CD14-positive monocyte (primary cell): ENCODE results near the gene CHPT1. TPM values are rescaled to one million over a fixed set of nuclear protein-coding genes. Genes with fewer than 3 reads are reported as not detected.

Experiments used
- DNase-seq, 3 donors: peaks; one replicate each; pipeline ENCODE4 v3.0.0-alpha.2; 2011 to 2022
- H2AFZ ChIP-seq: 2 replicates; pipeline ENCODE4 v1.6.0; 2012; ENCODE audit warnings: mild to moderate bottlenecking, low read depth, low read length, inconsistent platforms; ENCODE audit not compliant: insufficient read depth, poor library complexity, severe bottlenecking
- H3K27ac ChIP-seq, 2 donors: 1 replicate in 1 of 2; 2 replicates in 1 of 2; pipeline ENCODE4 v1.5.1; 2012 to 2013; ENCODE audit warnings: low read length in 2 of 2, control low read depth in 1 of 2, inconsistent platforms in 1 of 2, low read depth in 1 of 2, mild to moderate bottlenecking in 1 of 2
- H3K27me3 ChIP-seq, 2 donors: one replicate each; pipeline versions ENCODE4 v1.6.0 to v1.6.1; 2011 to 2013; ENCODE audit warnings: low read length in 2 of 2; ENCODE audit not compliant: control insufficient read depth in 2 of 2, insufficient read depth in 2 of 2
- H3K36me3 ChIP-seq, 2 donors: replicated peaks in 1 of 2; 1 replicate in 1 of 2; 2 replicates in 1 of 2; pipeline versions ENCODE4 v1.5.1 to v1.6.1; 2012 to 2013; ENCODE audit warnings: low read length in 2 of 2, control low read depth in 1 of 2, inconsistent platforms in 1 of 2, mild to moderate bottlenecking in 1 of 2; ENCODE audit not compliant: insufficient read depth in 2 of 2, control insufficient read depth in 1 of 2
- H3K4me1 ChIP-seq, 2 donors: 1 replicate in 1 of 2; 2 replicates in 1 of 2; pipeline versions ENCODE4 v1.5.1 to v1.6.1; 2012 to 2013; ENCODE audit warnings: low read length in 2 of 2, control low read depth in 1 of 2, inconsistent platforms in 1 of 2, mild to moderate bottlenecking in 1 of 2, moderate library complexity in 1 of 2; ENCODE audit not compliant: insufficient read depth in 2 of 2, control insufficient read depth in 1 of 2
- H3K4me2 ChIP-seq: replicated peaks from 2 replicates; pipeline ENCODE3; 2012; ENCODE audit warnings: low read length, moderate library complexity, mild to moderate bottlenecking; ENCODE audit not compliant: poor library complexity, severe bottlenecking; ENCODE audit errors: extremely low read depth
- H3K4me3 ChIP-seq, 3 experiments: fragments of 200-600 bp in 1 of 3; sonication (generic) in 1 of 3; replicated peaks in 1 of 3; 1 replicate in 2 of 3; 2 replicates in 1 of 3; pipeline ENCODE4 v1.5.1; 2011 to 2013; ENCODE audit warnings: low read length in 3 of 3, mild to moderate bottlenecking in 3 of 3, control low read depth in 2 of 3, low read depth in 2 of 3, inconsistent platforms in 1 of 3, moderate library complexity in 1 of 3
- H3K79me2 ChIP-seq: 2 replicates; pipeline ENCODE4 v1.6.0; 2012; ENCODE audit warnings: mild to moderate bottlenecking, control low read depth, inconsistent platforms, low read length, moderate library complexity; ENCODE audit not compliant: insufficient read depth
- H3K9ac ChIP-seq: 2 replicates; pipeline ENCODE4 v1.6.0; 2017; ENCODE audit warnings: low read length, mild to moderate bottlenecking; ENCODE audit not compliant: insufficient read depth, poor library complexity, severe bottlenecking
- H3K9me3 ChIP-seq, 2 donors: replicated peaks in 1 of 2; 1 replicate in 1 of 2; 2 replicates in 1 of 2; pipeline versions ENCODE4 v1.5.1 to v1.6.1; 2012 to 2013; ENCODE audit warnings: low read length in 2 of 2, control low read depth in 1 of 2; ENCODE audit not compliant: control insufficient read depth in 1 of 2, insufficient read depth in 1 of 2
- H4K20me1 ChIP-seq: 2 replicates; pipeline ENCODE4 v1.6.0; 2012; ENCODE audit warnings: mild to moderate bottlenecking, low read length, control low read depth, moderate library complexity; ENCODE audit not compliant: insufficient read depth
- H3K27ac Mint-ChIP-seq, 7 donors: one replicate each; pipeline ENCODE4 v1.8.0; 2020; ENCODE audit warnings: mild to moderate bottlenecking in 7 of 7, mixed read lengths in 7 of 7, moderate library complexity in 6 of 7, inconsistent platforms in 2 of 7
- H3K27me3 Mint-ChIP-seq, 3 donors: one replicate each; pipeline ENCODE4 v1.8.0; 2021 to 2022; ENCODE audit warnings: low read depth in 3 of 3, mild to moderate bottlenecking in 3 of 3, mixed read lengths in 3 of 3, moderate library complexity in 3 of 3, inconsistent platforms in 1 of 3
- H3K36me3 Mint-ChIP-seq, 2 donors: one replicate each; pipeline ENCODE4 v1.8.0; 2020; ENCODE audit warnings: mixed read lengths in 2 of 2, inconsistent platforms in 1 of 2, mild to moderate bottlenecking in 1 of 2
- H3K4me1 Mint-ChIP-seq: one replicate; pipeline ENCODE4 v1.8.0; 2020; ENCODE audit warnings: mild to moderate bottlenecking, mixed read lengths
- H3K4me3 Mint-ChIP-seq, 2 donors: one replicate each; pipeline ENCODE4 v1.8.0; 2020; ENCODE audit warnings: mild to moderate bottlenecking in 2 of 2, mixed read lengths in 2 of 2, moderate library complexity in 1 of 2
- H3K9me3 Mint-ChIP-seq, 7 donors: one replicate each; pipeline ENCODE4 v1.8.0; 2020 to 2022; ENCODE audit warnings: mixed read lengths in 7 of 7, mild to moderate bottlenecking in 6 of 7, moderate library complexity in 6 of 7, inconsistent platforms in 2 of 7
- WGBS: methylation state at CpG from one replicate; pipeline ENCODE4 v1.1.5; 2013; ENCODE audit warnings: missing lambda C conversion rate; ENCODE audit not compliant: insufficient coverage; 5-methylcytosine and 5-hydroxymethylcytosine counted together
- intact Hi-C, 2 donors: fragments of 100-400 bp; cut with micrococcal nuclease; formaldehyde crosslinking; loops; one replicate each; pipeline versions ENCODE4 v1.15.0 to v1.15.1; 2023
- polyA plus RNA-seq, 3 donors: library from polyadenylated mRNA; depleted of rRNA in 1 of 3; unstranded in 2 of 3; stranded (reverse) in 1 of 3; fragments of 300-500 nt in 2 of 3; fragments of >200 nt in 1 of 3; fragmentation: Illumina TruSeq in 2 of 3; gene quantifications; 1 replicate in 2 of 3; 2 replicates in 1 of 3; pipeline ENCODE4 v1.2.3, GENCODE V29; 2012 to 2021
- TF ChIP-seq, protein P1 (sequence below): fragments of 200-600 bp; IDR thresholded peaks from one replicate; pipeline ENCODE4 v1.8.0; 2022; ENCODE audit warnings: antibody characterized with exemption, mild to moderate bottlenecking

Gene CHPT1
- polyA plus RNA-seq, 3 donors, result 30.9 to 92.7 (median 36.7) TPM

DNA sequence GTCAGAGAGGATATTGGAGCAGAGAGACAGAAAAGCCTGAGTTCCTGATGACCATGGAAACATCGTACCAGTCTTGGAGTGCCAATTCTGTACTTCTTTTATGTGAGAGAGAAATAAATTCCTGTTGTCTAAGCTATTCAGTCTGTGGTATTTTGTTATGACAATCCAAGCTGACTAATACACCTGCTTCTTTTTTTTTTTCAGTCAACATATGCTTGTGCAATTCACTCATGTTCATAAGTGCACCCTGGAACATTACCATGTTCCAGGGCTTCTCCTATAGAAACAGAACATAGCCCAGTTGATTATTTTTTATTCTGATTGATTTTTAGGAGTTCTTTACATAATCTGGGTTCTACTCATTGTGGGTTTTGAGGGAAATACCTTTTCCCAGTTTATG is 1.7 kb upstream of the CHPT1 start:
- intact Hi-C loops, result no loop called here
- Mint-ChIP-seq H3K27ac (no peak overlapping the region), H3K4me1 (peaks cover 54% of the 10 kb centered on the region), H3K36me3 (no peaks in the 10 kb centered on the region), H3K9me3 (no peaks in the 10 kb centered on the region), H3K4me3 (no peak overlapping the region), H3K27me3 (peaks cover 0 to 3% (median 2%) of the 10 kb centered on the region in 3 donors)
- Histone ChIP-seq H3K4me1 (peaks cover 31 to 45% of the 10 kb centered on the region in 2 donors), H3K4me2 (no peak overlapping the region), H3K36me3 (no peaks in the 10 kb centered on the region), H3K9ac (no peak overlapping the region), H3K9me3 (no peaks in the 10 kb centered on the region), H3K27me3 (no peaks in the 10 kb centered on the region), H3K27ac (no peak overlapping the region), H4K20me1 (peaks cover 17% of the 10 kb centered on the region), H2AFZ (no peak overlapping the region), H3K4me3 (no peak overlapping the region), H3K79me2 (peaks cover 43% of the 10 kb centered on the region)
- WGBS, result 100% methylated on average over 1 of the region's 1 CpG
- peak; percentile 9 to 26 (median 23) for DNase-seq
- TF ChIP-seq, protein P1, sequence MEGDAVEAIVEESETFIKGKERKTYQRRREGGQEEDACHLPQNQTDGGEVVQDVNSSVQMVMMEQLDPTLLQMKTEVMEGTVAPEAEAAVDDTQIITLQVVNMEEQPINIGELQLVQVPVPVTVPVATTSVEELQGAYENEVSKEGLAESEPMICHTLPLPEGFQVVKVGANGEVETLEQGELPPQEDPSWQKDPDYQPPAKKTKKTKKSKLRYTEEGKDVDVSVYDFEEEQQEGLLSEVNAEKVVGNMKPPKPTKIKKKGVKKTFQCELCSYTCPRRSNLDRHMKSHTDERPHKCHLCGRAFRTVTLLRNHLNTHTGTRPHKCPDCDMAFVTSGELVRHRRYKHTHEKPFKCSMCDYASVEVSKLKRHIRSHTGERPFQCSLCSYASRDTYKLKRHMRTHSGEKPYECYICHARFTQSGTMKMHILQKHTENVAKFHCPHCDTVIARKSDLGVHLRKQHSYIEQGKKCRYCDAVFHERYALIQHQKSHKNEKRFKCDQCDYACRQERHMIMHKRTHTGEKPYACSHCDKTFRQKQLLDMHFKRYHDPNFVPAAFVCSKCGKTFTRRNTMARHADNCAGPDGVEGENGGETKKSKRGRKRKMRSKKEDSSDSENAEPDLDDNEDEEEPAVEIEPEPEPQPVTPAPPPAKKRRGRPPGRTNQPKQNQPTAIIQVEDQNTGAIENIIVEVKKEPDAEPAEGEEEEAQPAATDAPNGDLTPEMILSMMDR, result no peak

GRCh38 chr12:101696251-101697196 is 916 bp upstream of the CHPT1 start:
- H4K20me1 ChIP-seq, result peaks cover 25% of the 10 kb centered on the region
- Mint-ChIP-seq H3K27me3 (peaks cover 0 to 3% (median 2%) of the 10 kb centered on the region in 3 donors), H3K36me3 (no peaks in the 10 kb centered on the region), H3K27ac (peak overlapping the region; percentile 83 to 93 (median 90)), H3K4me3 (peak overlapping the region; percentile 92 to 96), H3K9me3 (no peaks in the 10 kb centered on the region), H3K4me1 (peaks cover 59% of the 10 kb centered on the region)
- peaks cover 32 to 53% of the 10 kb centered on the region in 2 donors for H3K4me1 ChIP-seq
- TF ChIP-seq, protein P1, result no peak
- H2AFZ ChIP-seq, result peak overlapping the region; percentile 95
- intact Hi-C loops, result no loop called here
- H3K27me3 ChIP-seq, result no peaks in the 10 kb centered on the region
- no peaks in the 10 kb centered on the region for H3K36me3 ChIP-seq
- H3K79me2 ChIP-seq, result peaks cover 51% of the 10 kb centered on the region
- WGBS, result 15% methylated on average over 15 of the region's 18 CpGs
- H3K9me3 ChIP-seq, result no peaks in the 10 kb centered on the region
- peak overlapping the region; percentile 57 to 87 for H3K27ac ChIP-seq
- H3K4me3 ChIP-seq, result peak overlapping the region; percentile 62 to 94 (median 92)
- peak overlapping the region; percentile 87 for H3K9ac ChIP-seq
- DNase-seq, result peak; percentile 61 to 80 (median 77)
- H3K4me2 ChIP-seq, result peak overlapping the region; percentile 85
